ENCODE data around the gene RPS6KA4.

The RPS6KA4 gene

GRCh38 chr11:64409707-64410403 is 50.9 kb downstream of the RPS6KA4 start:
- Histone ChIP-seq H3K79me1 (ENCODE audit: low read depth, low read length) (no peaks in the 10 kb centered on the region), H3K9me3 (replicated peaks in 1 of 2; ENCODE audit: control insufficient read depth in 2 of 2, insufficient read depth in 1 of 2, low read depth in 1 of 2, low read length in 2 of 2) (no peaks in the 10 kb centered on the region), H2AK5ac (ENCODE audit: low read depth, low read length) (no peak overlapping the region), H3K4ac (ENCODE audit: low read length) (no peak overlapping the region), H4K91ac (ENCODE audit: low read depth, low read length, poor library complexity) (no peak overlapping the region), H3K4me2 (ENCODE audit: insufficient read depth, low read length, poor library complexity, severe bottlenecking) (no peak overlapping the region), H2BK5ac (ENCODE audit: low read length) (peak overlapping the region; percentile 19), H2AFZ (ENCODE audit: low read length) (peak overlapping the region; percentile 71), H3K4me1 (ENCODE audit: control insufficient read depth in 2 of 2, insufficient read depth in 1 of 2, low read depth in 1 of 2, low read length in 2 of 2) (peaks cover 14 to 21% of the 10 kb centered on the region in 2 donors), H3K27ac (replicated peaks; ENCODE audit: low read length) (no peak overlapping the region), H3K14ac (ENCODE audit: low read length) (no peak overlapping the region), H3K27me3 (ENCODE audit: control insufficient read depth in 3 of 3, insufficient read depth in 3 of 3, low read depth in 1 of 3, low read length in 3 of 3) (no peaks in the 10 kb centered on the region), H2BK120ac (ENCODE audit: low read depth, low read length) (peak overlapping the region; percentile 16), H2BK12ac (ENCODE audit: low read length) (no peak overlapping the region), H3K18ac (ENCODE audit: low read length) (peak overlapping the region; percentile 71), H3K23ac (ENCODE audit: low read depth, low read length, poor library complexity) (no peak overlapping the region), H3K4me3 (ENCODE audit: low read length in 2 of 2) (no peak overlapping the region), H3K36me3 (replicated peaks in 1 of 2; ENCODE audit: control insufficient read depth in 2 of 2, insufficient read depth in 2 of 2, low read length in 2 of 2) (no peaks in the 10 kb centered on the region), H3K9ac (ENCODE audit: low read depth, low read length, poor library complexity) (no peak overlapping the region), H2BK15ac (ENCODE audit: low read length) (peak overlapping the region; percentile 63), H4K8ac (ENCODE audit: low read depth, low read length) (no peak overlapping the region)
- DNase-seq (ENCODE audit: low spot score), result no peak
- no CpG with 5 or more reads among the region's 16 CpGs for WGBS, 2 donors (ENCODE audit: extremely low coverage in 2 of 2, insufficient read length in 2 of 2, insufficient replicate concordance in 1 of 2)

GRCh38 chr11:64410404-64410734 is 51.4 kb downstream of the RPS6KA4 start:
- DNase-seq (ENCODE audit: low spot score), result no peak
- Histone ChIP-seq H2BK15ac (ENCODE audit: low read length) (no peak overlapping the region), H3K4ac (ENCODE audit: low read length) (no peak overlapping the region), H3K23ac (ENCODE audit: low read depth, low read length, poor library complexity) (no peak overlapping the region), H3K4me3 (ENCODE audit: low read length in 2 of 2) (no peak overlapping the region), H3K27me3 (ENCODE audit: control insufficient read depth in 3 of 3, insufficient read depth in 3 of 3, low read depth in 1 of 3, low read length in 3 of 3) (no peaks in the 10 kb centered on the region), H4K8ac (ENCODE audit: low read depth, low read length) (no peak overlapping the region), H3K27ac (replicated peaks; ENCODE audit: low read length) (no peak overlapping the region), H2AFZ (ENCODE audit: low read length) (no peak overlapping the region), H3K36me3 (replicated peaks in 1 of 2; ENCODE audit: control insufficient read depth in 2 of 2, insufficient read depth in 2 of 2, low read length in 2 of 2) (no peaks in the 10 kb centered on the region), H2BK12ac (ENCODE audit: low read length) (no peak overlapping the region), H2BK120ac (ENCODE audit: low read depth, low read length) (no peak overlapping the region), H3K4me2 (ENCODE audit: insufficient read depth, low read length, poor library complexity, severe bottlenecking) (no peak overlapping the region), H3K79me1 (ENCODE audit: low read depth, low read length) (no peaks in the 10 kb centered on the region), H2AK5ac (ENCODE audit: low read depth, low read length) (peak overlapping the region; percentile 33), H3K9ac (ENCODE audit: low read depth, low read length, poor library complexity) (no peak overlapping the region), H3K14ac (ENCODE audit: low read length) (no peak overlapping the region), H3K18ac (ENCODE audit: low read length) (peak overlapping the region; percentile 15), H3K4me1 (ENCODE audit: control insufficient read depth in 2 of 2, insufficient read depth in 1 of 2, low read depth in 1 of 2, low read length in 2 of 2) (peaks cover 15 to 26% of the 10 kb centered on the region in 2 donors), H4K91ac (ENCODE audit: low read depth, low read length, poor library complexity) (no peak overlapping the region), H2BK5ac (ENCODE audit: low read length) (no peak overlapping the region), H3K9me3 (replicated peaks in 1 of 2; ENCODE audit: control insufficient read depth in 2 of 2, insufficient read depth in 1 of 2, low read depth in 1 of 2, low read length in 2 of 2) (no peaks in the 10 kb centered on the region)
- no CpG with 5 or more reads among the region's 7 CpGs for WGBS, 2 donors (ENCODE audit: extremely low coverage in 2 of 2, insufficient read length in 2 of 2, insufficient replicate concordance in 1 of 2)

- Histone ChIP-seq H3K4me3 (ENCODE audit: low read length in 2 of 2) (no peak overlapping the region), H3K9me3 (replicated peaks in 1 of 2; ENCODE audit: control insufficient read depth in 2 of 2, insufficient read depth in 1 of 2, low read depth in 1 of 2, low read length in 2 of 2) (no peaks in the 10 kb centered on the region), H3K9ac (ENCODE audit: low read depth, low read length, poor library complexity) (no peak overlapping the region), H2BK15ac (ENCODE audit: low read length) (no peak overlapping the region), H3K18ac (ENCODE audit: low read length) (no peak overlapping the region), H3K14ac (ENCODE audit: low read length) (no peak overlapping the region), H4K8ac (ENCODE audit: low read depth, low read length) (no peak overlapping the region), H4K91ac (ENCODE audit: low read depth, low read length, poor library complexity) (no peak overlapping the region), H3K23ac (ENCODE audit: low read depth, low read length, poor library complexity) (no peak overlapping the region), H3K4me2 (ENCODE audit: insufficient read depth, low read length, poor library complexity, severe bottlenecking) (no peak overlapping the region), H3K4me1 (ENCODE audit: control insufficient read depth in 2 of 2, insufficient read depth in 1 of 2, low read depth in 1 of 2, low read length in 2 of 2) (peaks cover 4 to 12% of the 10 kb centered on the region in 2 donors), H2BK12ac (ENCODE audit: low read length) (no peak overlapping the region), H3K79me1 (ENCODE audit: low read depth, low read length) (peaks cover 2% of the 10 kb centered on the region), H3K36me3 (replicated peaks in 1 of 2; ENCODE audit: control insufficient read depth in 2 of 2, insufficient read depth in 2 of 2, low read length in 2 of 2) (no peaks in the 10 kb centered on the region), H3K27me3 (ENCODE audit: control insufficient read depth in 3 of 3, insufficient read depth in 3 of 3, low read depth in 1 of 3, low read length in 3 of 3) (no peaks in the 10 kb centered on the region), H2BK120ac (ENCODE audit: low read depth, low read length) (no peak overlapping the region), H2AK5ac (ENCODE audit: low read depth, low read length) (no peak overlapping the region), H2BK5ac (ENCODE audit: low read length) (no peak overlapping the region), H3K4ac (ENCODE audit: low read length) (no peak overlapping the region), H3K27ac (replicated peaks; ENCODE audit: low read length) (no peak overlapping the region), H2AFZ (ENCODE audit: low read length) (no peak overlapping the region)
- no CpG with 5 or more reads among the region's 3 CpGs for WGBS, 2 donors (ENCODE audit: extremely low coverage in 2 of 2, insufficient read length in 2 of 2, insufficient replicate concordance in 1 of 2)
- no peak for DNase-seq (ENCODE audit: low spot score)
Measured at GRCh38 chr11:64413417-64413816, 54.5 kb downstream of the RPS6KA4 start.

GRCh38 chr11:64415286-64415685 is 56.3 kb downstream of the RPS6KA4 start:
- Histone ChIP-seq H3K14ac (ENCODE audit: low read length) (no peak overlapping the region), H2BK120ac (ENCODE audit: low read depth, low read length) (no peak overlapping the region), H3K4me2 (ENCODE audit: insufficient read depth, low read length, poor library complexity, severe bottlenecking) (no peak overlapping the region), H3K9me3 (replicated peaks in 1 of 2; ENCODE audit: control insufficient read depth in 2 of 2, insufficient read depth in 1 of 2, low read depth in 1 of 2, low read length in 2 of 2) (no peaks in the 10 kb centered on the region), H3K9ac (ENCODE audit: low read depth, low read length, poor library complexity) (no peak overlapping the region), H4K8ac (ENCODE audit: low read depth, low read length) (peak overlapping the region; percentile 25), H3K36me3 (replicated peaks in 1 of 2; ENCODE audit: control insufficient read depth in 2 of 2, insufficient read depth in 2 of 2, low read length in 2 of 2) (no peaks in the 10 kb centered on the region), H3K4me1 (ENCODE audit: control insufficient read depth in 2 of 2, insufficient read depth in 1 of 2, low read depth in 1 of 2, low read length in 2 of 2) (peaks cover 4 to 7% of the 10 kb centered on the region in 2 donors), H3K18ac (ENCODE audit: low read length) (peak overlapping the region; percentile 15), H3K79me1 (ENCODE audit: low read depth, low read length) (peaks cover 2% of the 10 kb centered on the region), H2BK5ac (ENCODE audit: low read length) (no peak overlapping the region), H3K4me3 (ENCODE audit: low read length in 2 of 2) (no peak overlapping the region), H3K27ac (replicated peaks; ENCODE audit: low read length) (no peak overlapping the region), H4K91ac (ENCODE audit: low read depth, low read length, poor library complexity) (no peak overlapping the region), H2BK12ac (ENCODE audit: low read length) (no peak overlapping the region), H3K4ac (ENCODE audit: low read length) (no peak overlapping the region), H2AFZ (ENCODE audit: low read length) (peak overlapping the region; percentile 47), H3K27me3 (ENCODE audit: control insufficient read depth in 3 of 3, insufficient read depth in 3 of 3, low read depth in 1 of 3, low read length in 3 of 3) (no peaks in the 10 kb centered on the region), H2BK15ac (ENCODE audit: low read length) (no peak overlapping the region), H2AK5ac (ENCODE audit: low read depth, low read length) (no peak overlapping the region), H3K23ac (ENCODE audit: low read depth, low read length, poor library complexity) (no peak overlapping the region)
- no peak for DNase-seq (ENCODE audit: low spot score)
- WGBS, 2 donors (ENCODE audit: extremely low coverage in 2 of 2, insufficient read length in 2 of 2, insufficient replicate concordance in 1 of 2), result no CpG with 5 or more reads among the region's 10 CpGs

All from neuronal stem cell (in vitro differentiated cells).